Type B pancreatic cell (in vitro differentiated cells): ENCODE data around the gene RSF1. TPM values are rescaled to one million over a fixed set of nuclear protein-coding genes. Genes with fewer than 3 reads are reported as not detected.
A peak's percentile ranks its signal among the peaks of the same experiment; 100 is the strongest.

ENCODE experiments used
- DNase-seq: peaks from one replicate; pipeline ENCODE4 v3.0.0; 2021; ENCODE audit warnings: mixed read lengths; ENCODE audit not compliant: unreplicated experiment; ENCODE audit errors: extremely low spot score
- H3K27ac Mint-ChIP-seq: 2 replicates; pipeline ENCODE4 v1.8.0; 2021; ENCODE audit warnings: mild to moderate bottlenecking, mixed read lengths
- H3K27me3 Mint-ChIP-seq: 2 replicates; pipeline ENCODE4 v1.8.0; 2021; ENCODE audit warnings: mixed read lengths
- H3K36me3 Mint-ChIP-seq: 2 replicates; pipeline ENCODE4 v1.8.0; 2021; ENCODE audit warnings: mixed read lengths
- H3K4me1 Mint-ChIP-seq: one replicate; pipeline ENCODE4 v1.8.0; 2021; ENCODE audit warnings: mixed read lengths; ENCODE audit not compliant: unreplicated experiment
- H3K4me3 Mint-ChIP-seq: 2 replicates; pipeline ENCODE4 v1.8.0; 2021; ENCODE audit warnings: mild to moderate bottlenecking, mixed read lengths
- H3K9me3 Mint-ChIP-seq: 2 replicates; pipeline ENCODE4 v1.8.0; 2021; ENCODE audit warnings: mixed read lengths
- total RNA-seq: library from RNA; stranded (reverse); gene quantifications from 2 replicates; pipeline ENCODE4 v1.2.1, GENCODE V29; 2021; ENCODE audit warnings: low replicate concordance
- TF ChIP-seq, protein P1 (sequence below): fragments of 200-600 bp; sonication (generic); conservative IDR thresholded peaks from 2 replicates; pipeline ENCODE4 v1.5.0; 2021; ENCODE audit warnings: antibody characterized with exemption, mild to moderate bottlenecking

RSF1 gene
- total RNA-seq, 1 donor from 2014 or later = 74.2 TPM

- H3K27me3 Mint-ChIP-seq = no peaks in the 10 kb centered on the region
- TF ChIP-seq, protein P1, sequence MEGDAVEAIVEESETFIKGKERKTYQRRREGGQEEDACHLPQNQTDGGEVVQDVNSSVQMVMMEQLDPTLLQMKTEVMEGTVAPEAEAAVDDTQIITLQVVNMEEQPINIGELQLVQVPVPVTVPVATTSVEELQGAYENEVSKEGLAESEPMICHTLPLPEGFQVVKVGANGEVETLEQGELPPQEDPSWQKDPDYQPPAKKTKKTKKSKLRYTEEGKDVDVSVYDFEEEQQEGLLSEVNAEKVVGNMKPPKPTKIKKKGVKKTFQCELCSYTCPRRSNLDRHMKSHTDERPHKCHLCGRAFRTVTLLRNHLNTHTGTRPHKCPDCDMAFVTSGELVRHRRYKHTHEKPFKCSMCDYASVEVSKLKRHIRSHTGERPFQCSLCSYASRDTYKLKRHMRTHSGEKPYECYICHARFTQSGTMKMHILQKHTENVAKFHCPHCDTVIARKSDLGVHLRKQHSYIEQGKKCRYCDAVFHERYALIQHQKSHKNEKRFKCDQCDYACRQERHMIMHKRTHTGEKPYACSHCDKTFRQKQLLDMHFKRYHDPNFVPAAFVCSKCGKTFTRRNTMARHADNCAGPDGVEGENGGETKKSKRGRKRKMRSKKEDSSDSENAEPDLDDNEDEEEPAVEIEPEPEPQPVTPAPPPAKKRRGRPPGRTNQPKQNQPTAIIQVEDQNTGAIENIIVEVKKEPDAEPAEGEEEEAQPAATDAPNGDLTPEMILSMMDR = no peak
- peaks cover 16% of the 10 kb centered on the region for H3K36me3 Mint-ChIP-seq
- peaks cover 8% of the 10 kb centered on the region for H3K4me1 Mint-ChIP-seq
- H3K9me3 Mint-ChIP-seq = no peaks in the 10 kb centered on the region
- H3K27ac Mint-ChIP-seq = peak overlapping the region; percentile 70
- no peak for DNase-seq
- peak overlapping the region; percentile 22 for H3K4me3 Mint-ChIP-seq
Measured at GRCh38 chr11:77747381-77747969, 73.0 kb downstream of the RSF1 start.

- Mint-ChIP-seq H3K27ac (no peak overlapping the region), H3K9me3 (peaks cover 7% of the 10 kb centered on the region), H3K4me3 (no peak overlapping the region), H3K36me3 (peaks cover 39% of the 10 kb centered on the region), H3K27me3 (no peaks in the 10 kb centered on the region), H3K4me1 (no peaks in the 10 kb centered on the region)
- TF ChIP-seq, protein P1 = no peak
- no peak for DNase-seq
Measured at GRCh38 chr11:77736473-77736872, 84.0 kb downstream of the RSF1 start.

- H3K9me3 Mint-ChIP-seq = peaks cover 7% of the 10 kb centered on the region
- no peak for DNase-seq
- no peaks in the 10 kb centered on the region for H3K4me1 Mint-ChIP-seq
- TF ChIP-seq, protein P1 = no peak
- H3K27me3 Mint-ChIP-seq = no peaks in the 10 kb centered on the region
- no peak overlapping the region for H3K27ac Mint-ChIP-seq
- H3K4me3 Mint-ChIP-seq = no peak overlapping the region
- peaks cover 42% of the 10 kb centered on the region for H3K36me3 Mint-ChIP-seq
Measured at GRCh38 chr11:77734890-77735289, 85.6 kb downstream of the RSF1 start.

DNA sequence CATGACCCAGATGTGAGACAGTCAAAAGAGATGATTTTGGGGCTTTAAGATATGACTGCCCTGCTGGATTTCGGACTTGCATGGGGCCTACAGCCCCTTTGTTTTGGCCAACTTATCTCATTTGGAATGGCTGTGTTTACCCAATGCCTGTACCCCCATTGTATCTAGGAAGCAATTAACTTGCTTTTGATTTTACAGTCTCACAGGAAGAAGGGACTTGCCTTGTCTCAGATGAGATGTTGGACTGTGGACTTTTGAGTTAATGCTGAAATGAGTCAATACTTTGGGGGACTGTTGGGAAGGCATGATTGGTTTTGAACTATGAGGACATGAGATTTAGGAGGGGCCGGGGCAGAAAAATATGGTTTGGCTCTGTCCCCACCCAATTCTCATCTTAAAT is 88.4 kb downstream of the RSF1 start:
- TF ChIP-seq, protein P1 = no peak
- H3K27me3 Mint-ChIP-seq = no peaks in the 10 kb centered on the region
- DNase-seq = no peak
- no peak overlapping the region for H3K27ac Mint-ChIP-seq
- peaks cover 7% of the 10 kb centered on the region for H3K9me3 Mint-ChIP-seq
- peaks cover 39% of the 10 kb centered on the region for H3K36me3 Mint-ChIP-seq
- no peaks in the 10 kb centered on the region for H3K4me1 Mint-ChIP-seq
- H3K4me3 Mint-ChIP-seq = no peak overlapping the region

- Mint-ChIP-seq H3K27ac (no peak overlapping the region), H3K9me3 (peaks cover 7% of the 10 kb centered on the region), H3K27me3 (no peaks in the 10 kb centered on the region), H3K4me1 (no peaks in the 10 kb centered on the region), H3K36me3 (peaks cover 29% of the 10 kb centered on the region), H3K4me3 (no peak overlapping the region)
- no peak for DNase-seq
- TF ChIP-seq, protein P1 = no peak
Measured at GRCh38 chr11:77730789-77731188, 89.7 kb downstream of the RSF1 start.

DNA sequence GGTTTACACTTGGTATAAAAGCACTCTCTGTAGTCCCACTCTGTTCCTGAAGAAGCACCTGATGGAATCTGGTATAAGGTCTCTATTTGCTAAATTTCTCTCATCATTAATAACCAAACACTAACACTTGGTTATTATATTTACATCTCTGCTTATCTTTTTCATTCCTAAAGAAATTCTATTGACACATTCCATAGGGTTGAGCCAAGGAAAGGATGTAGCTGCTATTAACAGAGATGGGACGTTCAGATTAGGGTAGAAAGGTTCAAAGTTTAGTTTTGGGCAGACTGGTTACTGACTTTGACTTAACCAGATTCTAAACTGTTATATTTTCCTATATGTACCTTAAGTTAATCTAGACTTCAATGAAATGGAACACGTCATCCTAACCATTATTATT is 91.5 kb downstream of the RSF1 start:
- no peak for DNase-seq
- Mint-ChIP-seq H3K27me3 (no peaks in the 10 kb centered on the region), H3K4me1 (no peaks in the 10 kb centered on the region), H3K27ac (no peak overlapping the region), H3K9me3 (peaks cover 7% of the 10 kb centered on the region), H3K36me3 (peaks cover 31% of the 10 kb centered on the region), H3K4me3 (no peak overlapping the region)
- TF ChIP-seq, protein P1 = no peak
